GM10248 (cell line): ENCODE measurements around the gene NKX2-3.

Experiments
- CTCF ChIA-PET: fragments of 300-600 bp; sonication (Branson Sonifier 250); formaldehyde crosslinking; extraction: SDS; loops from one replicate; lab custom pipeline; 2021; ENCODE audit warnings: antibody characterized with exemption; lab: Yijun Ruan, JAX
- POLR2A ChIA-PET: fragments of 350-650 bp; sonication (Branson Sonifier 250); formaldehyde crosslinking; extraction: SDS; loops from one replicate; lab custom pipeline; 2020; ENCODE audit warnings: antibody characterized with exemption; lab: Yijun Ruan, JAX
- DNase-seq: peaks from one replicate; pipeline ENCODE4 v3.0.0; 2012; ENCODE audit errors: extremely low spot score
- CTCF ChIP-seq: IDR thresholded peaks from 2 replicates; pipeline ENCODE4 v1.5.1; 2012; ENCODE audit warnings: mild to moderate bottlenecking, low read depth; ENCODE audit errors: extremely low read depth, missing control alignments, control extremely low read depth

Gene NKX2-3

GRCh38 chr10:99526861-99527504 lies 5.8 kb upstream of the NKX2-3 start:
- CTCF ChIA-PET, result no interaction called here
- DNase-seq, result no peak
- POLR2A ChIA-PET, result no interaction called here
- TF ChIP-seq CTCF, result no peak

GRCh38 chr10:99527526-99528493 lies 4.9 kb upstream of the NKX2-3 start:
- TF ChIP-seq CTCF, result no peak
- POLR2A ChIA-PET, result no interaction called here
- no peak for DNase-seq
- CTCF ChIA-PET, result no interaction called here

- ChIA-PET POLR2A (no interaction called here), CTCF (interaction anchor here (1.1 kb wide), 1 partner anchor 31 kb away, joined by 3 read pairs; no protein-coding TSS in a partner anchor)
- no peak for DNase-seq
- TF ChIP-seq CTCF, result no peak
Observed at GRCh38 chr10:99528494-99529441, 4.0 kb upstream of the NKX2-3 start.

- ChIA-PET POLR2A (no interaction called here), CTCF (interaction anchor here (1.1 kb wide), 1 partner anchor 30 kb away, joined by 3 read pairs; no protein-coding TSS in a partner anchor)
Observed at GRCh38 chr10:99529591-99530107, 3.1 kb upstream of the NKX2-3 start.

GRCh38 chr10:99530108-99531025 lies 2.4 kb upstream of the NKX2-3 start:
- peak; percentile 23 for DNase-seq
- ChIA-PET CTCF (no interaction called here), POLR2A (no interaction called here)
- no peak for TF ChIP-seq CTCF

More at GRCh38 chr10:99529591-99530107, 3.1 kb upstream of the NKX2-3 start:
- DNase-seq, result no peak
- no peak for TF ChIP-seq CTCF
